Measurements from ENCODE around the gene TECTB.

GRCh38 chr10:112247791-112248190, 35.4 kb upstream of the TECTB start:
- no peak for TF ChIP-seq ZNF274 (IDR thresholded peaks at IDR 0.05; ENCODE audit: low read depth, low read length)
- TF ChIP-seq YY1 (IDR thresholded peaks at IDR 0.05; ENCODE audit: insufficient read depth, insufficient read length), result no peak
- TF ChIP-seq SUZ12 (IDR thresholded peaks at IDR 0.05; ENCODE audit: extremely low read depth, insufficient read depth, insufficient read length), result no peak
